Tibial nerve (tissue), 4 donors: ENCODE results near the gene EXOC2. TPM values are rescaled to one million over a fixed set of nuclear protein-coding genes. Genes with fewer than 3 reads are reported as not detected.
"Not testable (repeated sequence)": the region's sequence is repeated elsewhere in the genome, so short reads cannot be mapped to it uniquely, and the experiment has no call there.

Experiments used
- DNase-seq, 2 donors: peaks; one replicate each; pipeline ENCODE4 v3.0.0-alpha.2; 2019; ENCODE audit warnings: low spot score in 2 of 2
- H3K27ac ChIP-seq, 4 donors: fragments of 200-600 bp; sonication (generic) in 3 of 4; one replicate each; pipeline ENCODE4 v1.5.1; 2017 to 2019; ENCODE audit warnings: mild to moderate bottlenecking in 1 of 4
- H3K27me3 ChIP-seq, 2 donors: fragments of 200-600 bp; sonication (generic) in 1 of 2; one replicate each; pipeline versions ENCODE4 v1.5.1 to v1.6.0; 2017 to 2019
- H3K36me3 ChIP-seq, 3 donors: fragments of 200-600 bp; sonication (generic); one replicate each; pipeline ENCODE4 v1.5.1; 2018 to 2019
- H3K4me1 ChIP-seq, 4 donors: fragments of 200-600 bp; sonication (generic) in 3 of 4; one replicate each; pipeline ENCODE4 v1.5.1; 2017 to 2019
- H3K4me3 ChIP-seq, 4 donors: fragments of 200-600 bp; sonication (generic) in 3 of 4; one replicate each; pipeline ENCODE4 v1.5.1; 2017 to 2019; ENCODE audit warnings: mild to moderate bottlenecking in 1 of 4, moderate library complexity in 1 of 4
- H3K9me3 ChIP-seq, 4 donors: fragments of 200-600 bp; sonication (generic) in 3 of 4; one replicate each; pipeline ENCODE4 v1.5.1; 2017 to 2019
- EP300 ChIP-seq, 2 donors: sonication (generic); formaldehyde crosslinking; IDR thresholded peaks; one replicate each; pipeline ENCODE4 v1.6.1; 2017; ENCODE audit warnings: antibody characterized with exemption in 2 of 2, mild to moderate bottlenecking in 1 of 2
- POLR2A ChIP-seq, 2 donors: fragments of 450-650 bp; IDR thresholded peaks; one replicate each; pipeline ENCODE4 v1.6.1; 2017; ENCODE audit warnings: antibody characterized with exemption in 2 of 2, mild to moderate bottlenecking in 2 of 2, moderate library complexity in 2 of 2
- WGBS, 2 donors: methylation state at CpG; one replicate each; pipeline ENCODE4 v1.1.5; 2018; 5-methylcytosine and 5-hydroxymethylcytosine counted together
- total RNA-seq, 4 donors: library from RNA; depleted of rRNA; stranded (reverse); fragments of >200 nt; gene quantifications; one replicate each; pipeline ENCODE4 v1.1.0, GENCODE V29; 2016
- TF ChIP-seq, protein P1 (sequence below), 5 experiments: fragments of 200-600 bp in 3 of 5; fragments of 450-650 bp in 2 of 5; sonication (generic) in 3 of 5; IDR thresholded peaks; one replicate each; pipeline ENCODE4 v1.5.1; 2016 to 2019; ENCODE audit warnings: antibody characterized with exemption in 5 of 5, mild to moderate bottlenecking in 3 of 5, moderate library complexity in 2 of 5

The EXOC2 gene
- total RNA-seq, 4 donors from 2014 or later = 20.8 to 30.0 (median 24.1) TPM

DNA sequence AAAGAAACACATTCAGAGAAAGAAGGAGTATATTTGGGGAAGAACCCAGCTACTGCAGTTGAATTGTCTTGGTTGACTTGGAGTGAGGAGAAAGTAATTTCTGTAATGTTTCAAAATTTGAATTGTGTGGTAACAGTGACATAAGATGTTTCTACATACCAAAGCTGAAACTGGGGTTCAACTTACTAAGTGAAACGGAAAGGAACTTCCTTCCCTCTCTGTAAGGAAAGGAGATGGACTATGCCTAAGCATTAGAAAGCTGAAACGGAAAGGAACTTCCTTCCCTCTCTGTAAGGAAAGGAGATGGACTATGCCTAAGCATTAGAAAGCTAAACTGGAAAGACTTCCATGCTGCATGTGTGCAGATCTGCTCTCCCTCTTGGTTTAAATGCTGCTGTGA lies 82.1 kb downstream of the EXOC2 start:
- peaks cover 0 to 2% (median 0%) of the 10 kb centered on the region in 4 donors for H3K4me1 ChIP-seq
- no peak overlapping the region for H3K4me3 ChIP-seq
- H3K36me3 ChIP-seq = peaks cover 0 to 38% (median 0%) of the 10 kb centered on the region in 3 donors
- H3K9me3 ChIP-seq = no peaks in the 10 kb centered on the region
- no peaks in the 10 kb centered on the region for H3K27me3 ChIP-seq
- DNase-seq = no peak
- WGBS, 2 donors = 46 to 54% methylated on average over 2 of the region's 2 CpGs
- H3K27ac ChIP-seq = no peak overlapping the region
- TF ChIP-seq EP300 (IDR thresholded peaks at IDR 0.05) = no peak
- TF ChIP-seq, protein P1, sequence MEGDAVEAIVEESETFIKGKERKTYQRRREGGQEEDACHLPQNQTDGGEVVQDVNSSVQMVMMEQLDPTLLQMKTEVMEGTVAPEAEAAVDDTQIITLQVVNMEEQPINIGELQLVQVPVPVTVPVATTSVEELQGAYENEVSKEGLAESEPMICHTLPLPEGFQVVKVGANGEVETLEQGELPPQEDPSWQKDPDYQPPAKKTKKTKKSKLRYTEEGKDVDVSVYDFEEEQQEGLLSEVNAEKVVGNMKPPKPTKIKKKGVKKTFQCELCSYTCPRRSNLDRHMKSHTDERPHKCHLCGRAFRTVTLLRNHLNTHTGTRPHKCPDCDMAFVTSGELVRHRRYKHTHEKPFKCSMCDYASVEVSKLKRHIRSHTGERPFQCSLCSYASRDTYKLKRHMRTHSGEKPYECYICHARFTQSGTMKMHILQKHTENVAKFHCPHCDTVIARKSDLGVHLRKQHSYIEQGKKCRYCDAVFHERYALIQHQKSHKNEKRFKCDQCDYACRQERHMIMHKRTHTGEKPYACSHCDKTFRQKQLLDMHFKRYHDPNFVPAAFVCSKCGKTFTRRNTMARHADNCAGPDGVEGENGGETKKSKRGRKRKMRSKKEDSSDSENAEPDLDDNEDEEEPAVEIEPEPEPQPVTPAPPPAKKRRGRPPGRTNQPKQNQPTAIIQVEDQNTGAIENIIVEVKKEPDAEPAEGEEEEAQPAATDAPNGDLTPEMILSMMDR (IDR thresholded peaks at IDR 0.05) = no peak
- no peak for TF ChIP-seq POLR2A (IDR thresholded peaks at IDR 0.05)

DNA sequence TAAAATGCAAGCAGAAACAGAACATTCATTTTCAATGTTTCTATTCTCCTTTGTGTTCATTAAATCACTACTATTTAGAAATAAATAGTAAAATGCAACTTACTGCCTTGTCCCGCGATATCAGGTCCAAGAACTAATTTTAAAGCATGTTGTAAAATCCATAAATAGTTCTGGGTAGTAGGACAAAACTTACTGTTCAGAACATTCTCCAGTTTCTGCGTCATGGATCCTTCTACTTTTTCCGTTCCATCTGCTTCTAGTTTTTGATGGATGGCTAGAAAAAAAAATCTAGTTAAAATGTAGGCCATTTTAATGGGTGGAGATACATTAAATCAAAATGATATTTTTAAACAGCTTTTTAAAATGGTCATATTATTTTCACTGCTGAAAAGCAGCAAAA lies 83.0 kb downstream of the EXOC2 start:
- TF ChIP-seq, protein P1 (IDR thresholded peaks at IDR 0.05) = no peak
- TF ChIP-seq POLR2A (IDR thresholded peaks at IDR 0.05) (no peak), EP300 (IDR thresholded peaks at IDR 0.05) (no peak)
- H3K4me3 ChIP-seq = no peak overlapping the region
- WGBS, 2 donors = 91 to 93% methylated on average over 4 of the region's 4 CpGs
- H3K27ac ChIP-seq = no peak overlapping the region
- H3K9me3 ChIP-seq = no peaks in the 10 kb centered on the region
- H3K36me3 ChIP-seq = peaks cover 0 to 29% (median 0%) of the 10 kb centered on the region in 3 donors
- H3K4me1 ChIP-seq = peaks cover 0 to 2% (median 0%) of the 10 kb centered on the region in 4 donors
- no peaks in the 10 kb centered on the region for H3K27me3 ChIP-seq
- DNase-seq = no peak

DNA sequence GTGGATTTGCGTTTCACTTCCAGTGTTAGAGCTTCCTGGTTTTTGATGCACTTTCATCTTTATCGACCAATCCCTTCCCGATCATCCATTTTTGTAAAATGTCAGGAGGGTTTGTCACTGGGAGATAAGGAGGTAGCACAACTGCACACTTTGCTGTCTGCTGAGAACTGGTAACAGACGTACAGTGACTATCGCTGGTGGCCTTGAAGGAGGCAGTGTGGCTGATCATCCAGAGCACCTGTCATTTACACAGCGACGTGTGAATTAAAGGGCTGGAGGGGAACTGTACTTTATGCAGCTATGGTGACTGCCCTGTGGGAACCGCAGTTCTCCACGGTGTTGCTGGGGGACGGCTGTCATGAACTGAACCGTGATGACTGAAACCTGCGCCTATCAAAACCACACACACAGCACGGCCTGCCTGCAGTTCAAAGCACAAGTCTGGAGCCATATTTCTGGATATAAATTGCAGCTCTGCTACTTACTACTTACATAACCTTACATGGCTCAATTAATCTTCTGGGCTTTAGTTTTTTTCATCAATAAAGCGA lies 86.0 kb downstream of the EXOC2 start:
- Histone ChIP-seq H3K27me3 (no peaks in the 10 kb centered on the region), H3K36me3 (peaks cover 0 to 34% (median 0%) of the 10 kb centered on the region in 3 donors), H3K4me3 (no peak overlapping the region), H3K4me1 (peaks cover 0 to 2% (median 0%) of the 10 kb centered on the region in 4 donors), H3K9me3 (no peaks in the 10 kb centered on the region), H3K27ac (no peak overlapping the region)
- TF ChIP-seq, protein P1 (IDR thresholded peaks at IDR 0.05) = no peak
- TF ChIP-seq EP300 (IDR thresholded peaks at IDR 0.05) (no peak), POLR2A (IDR thresholded peaks at IDR 0.05) (no peak)
- DNase-seq = no peak
- 95 to 96% methylated on average over 14 of the region's 14 CpGs for WGBS, 2 donors

DNA sequence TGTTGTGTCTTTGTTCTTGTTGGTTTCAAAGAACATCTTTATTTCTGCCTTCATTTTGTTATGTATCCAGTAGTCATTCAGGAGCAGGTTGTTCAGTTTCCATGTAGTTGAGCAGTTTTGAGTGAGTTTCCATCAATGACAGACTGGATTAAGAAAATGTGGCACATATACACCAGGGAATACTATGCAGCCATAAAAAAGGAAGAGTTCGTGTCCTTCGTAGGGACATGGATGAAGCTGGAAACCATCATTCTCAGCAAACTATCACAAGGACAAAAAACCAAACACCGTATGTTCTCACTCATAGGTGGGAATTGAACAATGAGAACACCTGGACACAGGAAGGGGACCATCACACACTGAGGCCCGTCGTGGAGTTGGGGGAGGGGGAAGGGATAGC lies 87.0 kb downstream of the EXOC2 start:
- peaks cover 0 to 34% (median 0%) of the 10 kb centered on the region in 3 donors for H3K36me3 ChIP-seq
- H3K4me1 ChIP-seq, H3K27ac ChIP-seq, H3K9me3 ChIP-seq, H3K27me3 ChIP-seq, H3K4me3 ChIP-seq, DNase-seq: not testable (repeated sequence)
- WGBS, 2 donors = 89 to 97% methylated on average over 5 of the region's 5 CpGs

DNA sequence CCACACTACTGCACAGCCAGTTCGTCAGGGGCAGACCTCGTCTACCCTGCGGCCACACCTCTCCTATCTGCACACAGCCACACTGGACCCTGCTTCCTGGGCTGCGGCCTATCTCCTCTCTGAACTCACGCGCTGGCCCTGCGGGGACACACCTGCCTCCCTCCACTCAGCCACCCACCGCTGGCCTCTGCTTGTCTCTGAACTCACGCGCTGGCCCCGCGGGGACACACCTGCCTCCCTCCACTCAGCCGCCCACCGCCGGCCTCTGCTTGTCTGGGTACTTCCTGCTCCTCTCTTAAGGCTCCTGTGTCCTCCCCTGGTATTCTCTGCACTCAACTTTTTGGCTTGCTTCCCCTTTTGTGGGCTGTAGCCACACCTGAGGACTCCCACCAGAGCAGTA lies 88.4 kb downstream of the EXOC2 start:
- Histone ChIP-seq H3K4me3 (no peak overlapping the region), H3K36me3 (peaks cover 0 to 30% (median 0%) of the 10 kb centered on the region in 3 donors), H3K27ac (no peak overlapping the region), H3K9me3 (no peaks in the 10 kb centered on the region), H3K27me3 (no peaks in the 10 kb centered on the region), H3K4me1 (no peaks in the 10 kb centered on the region)
- DNase-seq = no peak
- TF ChIP-seq EP300 (IDR thresholded peaks at IDR 0.05) (no peak), POLR2A (IDR thresholded peaks at IDR 0.05) (no peak)
- TF ChIP-seq, protein P1 (IDR thresholded peaks at IDR 0.05) = no peak
- 92 to 94% methylated on average over 15 of the region's 15 CpGs for WGBS, 2 donors
